NB4 (cell line): Measurements from ENCODE around the gene TFF1.

Experiments
- DNase-seq: peaks from one replicate; pipeline ENCODE4 v3.0.0; 2010; ENCODE audit warnings: low read depth
- H3K4me3 ChIP-seq: one replicate; pipeline ENCODE4 v1.5.1; 2011; ENCODE audit warnings: mild to moderate bottlenecking, low read depth, low read length, moderate library complexity
- CTCF ChIP-seq: IDR thresholded peaks from one replicate; pipeline ENCODE4 v1.5.1; 2012; ENCODE audit warnings: low read depth, low read length
- MYC ChIP-seq: IDR thresholded peaks from 2 replicates; pipeline ENCODE4 v1.6.1; 2011; ENCODE audit warnings: low read depth, low read length
- POLR2A ChIP-seq: IDR thresholded peaks from 2 replicates; pipeline ENCODE4 v1.6.1; 2011; ENCODE audit warnings: mild to moderate bottlenecking; ENCODE audit not compliant: insufficient read length; ENCODE audit errors: extremely low read depth
- TF ChIP-seq, protein P1 (sequence below): IDR thresholded peaks from 2 replicates; pipeline ENCODE4 v1.6.1; 2011; ENCODE audit warnings: low read depth, low read length

TFF1 gene

DNA sequence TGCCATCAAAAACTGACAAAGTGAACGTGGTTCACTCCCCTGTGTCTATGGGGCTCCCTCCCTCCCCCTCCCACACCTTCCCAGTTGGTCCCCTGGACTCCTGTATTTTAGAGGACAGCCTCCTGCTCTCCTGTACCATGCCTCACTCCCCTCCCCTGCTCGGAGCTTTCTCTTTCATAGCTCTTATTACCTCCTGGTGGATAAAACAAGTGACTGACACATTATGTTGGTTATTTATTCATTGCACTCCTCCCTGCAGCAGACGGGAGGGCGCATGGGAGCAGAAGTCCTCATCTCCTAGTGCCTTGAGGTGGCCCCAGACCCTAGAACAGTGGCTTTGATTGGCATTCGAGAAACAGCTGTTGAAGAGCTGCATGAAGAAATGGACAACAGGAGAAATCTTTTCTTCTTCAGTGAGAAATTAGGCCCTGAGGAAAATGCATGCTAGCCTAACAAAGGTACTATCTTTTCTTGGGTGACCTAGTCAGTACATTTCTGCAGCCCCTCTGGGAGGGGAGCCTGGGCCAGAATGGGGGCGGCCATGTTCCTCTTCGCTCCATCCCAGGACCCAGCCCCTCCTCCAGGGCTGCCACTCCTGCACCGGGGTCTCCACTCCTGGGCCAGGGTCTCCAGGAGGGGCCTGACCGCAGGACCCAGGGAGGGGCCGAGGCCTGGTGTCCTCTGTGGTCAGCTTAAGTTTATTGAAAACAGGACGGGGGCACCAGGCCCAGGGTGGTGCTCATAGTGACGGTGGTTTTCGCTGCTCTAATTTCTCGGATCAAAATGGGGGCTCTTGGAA lies 1.2 kb upstream of the TFF1 start:
- DNase-seq, result no peak
- H3K4me3 ChIP-seq, result no peak overlapping the region
- TF ChIP-seq, protein P1, sequence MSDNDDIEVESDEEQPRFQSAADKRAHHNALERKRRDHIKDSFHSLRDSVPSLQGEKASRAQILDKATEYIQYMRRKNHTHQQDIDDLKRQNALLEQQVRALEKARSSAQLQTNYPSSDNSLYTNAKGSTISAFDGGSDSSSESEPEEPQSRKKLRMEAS, result no peak
- TF ChIP-seq MYC, result no peak

- DNase-seq, result no peak
- TF ChIP-seq POLR2A (no peak), CTCF (no peak), MYC (no peak)
- TF ChIP-seq, protein P1, result no peak
- H3K4me3 ChIP-seq, result no peak overlapping the region
Measured at GRCh38 chr21:42365770-42366169, 565 bp downstream of the TFF1 start.

DNA sequence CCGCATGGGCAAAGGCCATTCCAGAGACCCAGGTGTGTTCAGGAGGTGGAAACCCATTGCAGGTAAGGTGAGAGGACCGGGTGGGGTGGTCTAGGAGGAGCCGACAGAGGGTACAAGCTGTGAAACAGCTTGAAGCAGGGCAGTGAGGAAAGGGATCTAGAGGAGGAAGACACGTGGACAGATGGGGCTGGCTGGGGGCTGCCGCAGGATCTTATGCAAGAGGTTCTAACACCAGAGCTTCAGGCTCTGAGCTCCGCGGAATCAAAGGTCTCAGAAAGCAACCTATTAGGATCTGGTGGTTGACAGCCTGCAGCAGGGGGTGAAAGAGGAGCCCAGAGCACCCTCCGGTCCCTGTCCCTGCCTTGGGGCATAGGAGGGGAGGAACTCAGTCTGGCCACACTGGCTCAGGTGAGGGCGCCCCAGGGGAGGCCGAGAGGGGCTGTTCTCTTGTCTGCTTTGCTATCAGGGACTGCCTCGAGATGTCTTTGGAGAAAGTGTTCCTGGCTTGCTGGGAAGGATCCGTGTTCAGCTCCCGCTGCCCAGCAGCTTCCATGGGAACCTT lies 1.9 kb downstream of the TFF1 start:
- peak; percentile 84 for TF ChIP-seq MYC
- TF ChIP-seq POLR2A, result no peak
- TF ChIP-seq, protein P1, result peak; percentile 94
- TF ChIP-seq CTCF, result no peak
- H3K4me3 ChIP-seq, result no peak overlapping the region
- DNase-seq, result peak; percentile 81

- DNase-seq, result no peak
- no peak overlapping the region for H3K4me3 ChIP-seq
- TF ChIP-seq MYC, result no peak
- TF ChIP-seq POLR2A, result no peak
- TF ChIP-seq, protein P1, result no peak
- TF ChIP-seq CTCF, result no peak
Measured at GRCh38 chr21:42363312-42363711, 3.0 kb downstream of the TFF1 start.

GRCh38 chr21:42362700-42363099 lies 3.6 kb downstream of the TFF1 start:
- DNase-seq, result no peak
- H3K4me3 ChIP-seq, result no peak overlapping the region
- TF ChIP-seq CTCF (no peak), POLR2A (no peak), MYC (no peak)

DNA sequence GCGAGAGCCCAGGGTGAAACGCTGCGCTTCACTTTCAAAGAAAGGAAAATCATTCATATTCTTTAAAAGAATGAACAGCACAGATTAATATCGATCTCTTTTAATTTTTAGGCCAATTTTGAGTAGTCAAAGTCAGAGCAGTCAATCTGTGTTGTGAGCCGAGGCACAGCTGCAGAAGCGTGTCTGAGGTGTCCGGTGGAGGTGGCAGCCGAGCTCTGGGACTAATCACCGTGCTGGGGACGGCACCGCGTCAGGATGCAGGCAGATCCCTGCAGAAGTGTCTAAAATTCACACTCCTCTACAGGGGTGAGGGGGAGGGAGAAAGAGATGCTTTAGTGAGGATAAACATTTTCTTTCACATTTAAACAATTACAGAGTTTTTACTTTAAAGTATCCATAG lies 4.1 kb downstream of the TFF1 start:
- TF ChIP-seq MYC, result no peak
- DNase-seq, result no peak
- no peak overlapping the region for H3K4me3 ChIP-seq
